ENCODE data around the gene SHOX. TPM values are rescaled to one million over a fixed set of nuclear protein-coding genes. Genes with fewer than 3 reads are reported as not detected.
"Not testable (repeated sequence)": the region's sequence is repeated elsewhere in the genome, so short reads cannot be mapped to it uniquely, and the experiment has no call there.

Gene SHOX
- total RNA-seq, 2 experiments from 2014 or later, result not detected

DNA sequence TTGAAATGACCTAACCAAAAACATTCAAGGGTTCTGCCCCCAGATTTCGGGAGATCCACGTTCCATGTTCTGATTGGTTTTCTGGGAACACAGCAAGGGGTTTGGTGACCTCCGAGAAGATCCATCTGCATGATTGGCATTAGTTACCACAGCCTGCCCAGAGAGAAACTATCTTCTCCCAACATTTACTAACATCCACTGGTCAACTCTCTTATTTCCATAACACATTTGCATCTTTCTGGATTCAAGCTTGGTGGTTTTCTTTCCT, 15.6 kb downstream of the SHOX start:
- H3K4me3 Mint-ChIP-seq, result no peak overlapping the region
- H3K9me3 Mint-ChIP-seq, result no peaks in the 10 kb centered on the region
- peaks cover 22% of the 10 kb centered on the region for H3K27me3 Mint-ChIP-seq (ENCODE audit: low read depth)
- no peak overlapping the region for H3K27ac Mint-ChIP-seq
- CTCF ChIA-PET, result no interaction called here
- intact Hi-C loops (cut with micrococcal nuclease), result no loop called here
- DNase-seq, result no peak
- H3K4me1 Mint-ChIP-seq (ENCODE audit: low read depth), result peaks cover 2% of the 10 kb centered on the region
- no peaks in the 10 kb centered on the region for H3K36me3 Mint-ChIP-seq (ENCODE audit: low read depth)

DNA sequence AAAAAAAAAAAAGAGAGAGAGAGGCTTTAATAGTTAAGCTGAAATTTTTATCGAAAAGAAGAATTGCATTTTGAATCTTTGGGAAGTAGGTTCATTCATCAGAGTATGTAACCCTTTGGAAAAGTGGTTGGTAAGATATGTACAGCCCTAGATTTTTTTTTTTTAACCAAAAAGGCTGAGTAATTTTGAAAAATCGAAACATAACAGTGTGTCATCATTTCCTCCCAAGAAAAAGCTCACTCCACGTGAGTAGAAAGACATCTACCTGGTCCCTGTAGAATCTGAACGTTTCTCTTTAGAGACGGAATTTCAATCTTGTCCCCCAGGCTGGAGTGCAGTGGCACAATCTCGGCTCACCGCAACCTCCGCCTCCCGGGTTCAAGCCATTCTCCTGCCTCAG, 16.2 kb downstream of the SHOX start:
- CTCF ChIA-PET, result no interaction called here
- no peaks in the 10 kb centered on the region for H3K36me3 Mint-ChIP-seq (ENCODE audit: low read depth)
- peaks cover 2% of the 10 kb centered on the region for H3K4me1 Mint-ChIP-seq (ENCODE audit: low read depth)
- peaks cover 22% of the 10 kb centered on the region for H3K27me3 Mint-ChIP-seq (ENCODE audit: low read depth)
- no peak overlapping the region for H3K4me3 Mint-ChIP-seq
- DNase-seq, result no peak
- H3K9me3 Mint-ChIP-seq, result no peaks in the 10 kb centered on the region
- intact Hi-C loops (cut with micrococcal nuclease), result no loop called here
- H3K27ac Mint-ChIP-seq, result no peak overlapping the region

DNA sequence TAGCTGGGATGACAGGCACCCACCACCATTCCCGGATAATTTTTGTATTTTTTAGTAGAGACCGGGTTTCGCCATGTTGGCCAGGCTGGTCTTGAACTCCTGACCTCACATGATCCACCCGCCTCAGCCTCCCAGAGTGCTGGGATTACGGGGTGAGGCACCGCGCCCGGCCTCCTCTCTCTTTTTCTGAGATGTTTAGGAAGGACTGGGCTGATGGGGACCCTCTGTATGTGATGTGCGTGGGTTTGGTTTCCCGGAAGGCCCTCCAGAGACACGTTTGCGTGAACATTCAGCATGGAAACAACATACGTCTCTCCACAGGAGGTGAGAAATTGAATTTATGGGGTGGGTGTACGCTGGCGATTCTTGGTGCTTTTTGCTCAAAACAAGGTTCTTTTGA, 18.6 kb downstream of the SHOX start:
- H3K9me3 Mint-ChIP-seq, result no peaks in the 10 kb centered on the region
- CTCF ChIA-PET, result no interaction called here
- H3K4me1 Mint-ChIP-seq (ENCODE audit: low read depth), result no peaks in the 10 kb centered on the region
- H3K4me3 Mint-ChIP-seq, result no peak overlapping the region
- DNase-seq, result no peak
- intact Hi-C loops (cut with micrococcal nuclease), result no loop called here
- no peak overlapping the region for H3K27ac Mint-ChIP-seq
- peaks cover 14% of the 10 kb centered on the region for H3K27me3 Mint-ChIP-seq (ENCODE audit: low read depth)
- no peaks in the 10 kb centered on the region for H3K36me3 Mint-ChIP-seq (ENCODE audit: low read depth)

DNA sequence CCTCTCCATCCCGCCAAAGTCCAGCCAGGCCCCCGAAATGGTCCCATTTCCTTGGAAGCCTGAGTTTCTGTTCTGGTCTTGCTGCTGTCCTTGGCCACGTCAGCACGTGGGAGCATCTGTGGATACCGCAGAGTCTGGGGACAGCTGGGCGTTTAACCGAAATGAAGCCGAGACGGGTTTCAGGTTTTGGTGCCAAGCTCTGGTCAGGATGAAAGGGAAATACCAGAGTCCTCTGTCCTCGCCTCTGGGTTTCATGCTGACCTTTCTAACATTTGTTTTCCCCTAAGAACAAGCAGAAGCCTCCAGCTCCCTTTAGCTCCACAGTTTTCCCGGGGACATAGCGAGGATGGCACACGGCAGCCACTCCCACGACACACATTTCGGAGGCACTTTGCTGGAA, 19.7 kb downstream of the SHOX start:
- DNase-seq, result no peak
- H3K36me3 Mint-ChIP-seq (ENCODE audit: low read depth), result no peaks in the 10 kb centered on the region
- no peaks in the 10 kb centered on the region for H3K9me3 Mint-ChIP-seq
- intact Hi-C loops (cut with micrococcal nuclease), result no loop called here
- peaks cover 9% of the 10 kb centered on the region for H3K27me3 Mint-ChIP-seq (ENCODE audit: low read depth)
- no peak overlapping the region for H3K4me3 Mint-ChIP-seq
- CTCF ChIA-PET, result no interaction called here
- H3K4me1 Mint-ChIP-seq (ENCODE audit: low read depth), result no peaks in the 10 kb centered on the region
- no peak overlapping the region for H3K27ac Mint-ChIP-seq

DNA sequence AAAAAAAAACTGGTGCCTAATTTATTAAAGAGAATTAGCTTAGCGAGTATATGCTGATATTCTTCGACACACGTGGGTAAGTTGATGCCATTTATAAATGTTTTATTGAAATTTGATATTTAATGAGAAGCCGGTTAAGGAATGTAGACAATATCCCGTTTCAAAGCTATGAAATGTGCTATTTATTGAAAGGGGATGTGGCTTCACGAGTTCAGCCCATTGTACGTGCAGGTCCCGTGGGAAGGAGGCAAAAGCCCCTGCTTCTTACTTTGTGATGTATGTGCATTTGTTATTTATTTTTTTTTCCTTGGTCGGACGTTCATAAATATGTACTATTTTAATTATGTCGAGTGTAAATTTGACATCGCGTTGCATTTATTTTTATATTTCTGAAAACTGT, 20.2 kb downstream of the SHOX start:
- CTCF ChIA-PET, result no interaction called here
- no peaks in the 10 kb centered on the region for H3K9me3 Mint-ChIP-seq
- no peaks in the 10 kb centered on the region for H3K36me3 Mint-ChIP-seq (ENCODE audit: low read depth)

DNA sequence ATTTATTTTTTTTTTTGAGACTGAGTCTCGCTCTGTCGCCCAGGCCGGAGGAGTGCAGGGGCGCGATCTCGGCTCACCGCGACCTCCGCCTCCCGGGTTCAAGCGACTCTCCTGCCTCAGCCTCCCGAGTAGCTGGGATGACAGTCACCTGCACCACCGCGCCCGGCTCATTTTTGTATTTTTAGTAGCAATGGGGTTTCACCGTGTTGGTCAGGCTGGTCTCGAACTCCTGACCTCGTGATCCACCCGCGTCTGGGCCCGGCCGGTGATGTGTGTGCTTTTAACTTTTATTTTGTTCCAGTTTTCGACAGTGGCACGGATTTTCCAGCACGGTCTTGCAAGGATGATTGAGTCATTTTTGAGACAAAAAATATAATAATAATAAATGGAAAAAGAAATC, 21.3 kb downstream of the SHOX start:
- H3K4me1 Mint-ChIP-seq (ENCODE audit: low read depth); H3K36me3 Mint-ChIP-seq (ENCODE audit: low read depth); intact Hi-C loops (cut with micrococcal nuclease); H3K4me3 Mint-ChIP-seq; H3K9me3 Mint-ChIP-seq; H3K27me3 Mint-ChIP-seq (ENCODE audit: low read depth); CTCF ChIA-PET; DNase-seq; H3K27ac Mint-ChIP-seq: not testable (repeated sequence)

More for the DNA sequence above, 20.2 kb downstream of the SHOX start:
- no peak overlapping the region for H3K27ac Mint-ChIP-seq
- no peak for DNase-seq
- intact Hi-C loops (cut with micrococcal nuclease), result no loop called here
- H3K27me3 Mint-ChIP-seq (ENCODE audit: low read depth), result peaks cover 9% of the 10 kb centered on the region
- no peak overlapping the region for H3K4me3 Mint-ChIP-seq
- no peaks in the 10 kb centered on the region for H3K4me1 Mint-ChIP-seq (ENCODE audit: low read depth)

DNA sequence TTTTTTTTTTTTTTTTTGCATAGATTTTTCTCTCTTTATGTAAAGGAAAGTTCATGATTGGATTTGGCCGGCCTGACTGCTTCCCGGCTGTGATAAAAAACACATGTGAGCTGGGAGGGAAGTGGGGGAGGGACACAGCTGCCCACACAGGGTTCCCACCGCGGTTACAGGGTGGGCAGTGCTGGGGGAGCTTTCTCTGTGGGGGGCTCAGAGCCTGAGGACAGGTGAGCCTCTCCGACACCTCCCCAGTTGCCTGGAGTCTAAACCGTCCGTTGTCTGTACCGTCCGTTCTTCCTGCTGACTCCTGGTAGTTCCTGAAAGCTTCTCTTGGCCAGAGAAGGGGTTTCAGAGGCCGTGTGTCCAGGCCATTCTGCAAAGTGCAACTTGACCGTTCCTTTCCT, 21.8 kb downstream of the SHOX start:
- no peak overlapping the region for H3K4me3 Mint-ChIP-seq
- intact Hi-C loops (cut with micrococcal nuclease), result no loop called here
- H3K4me1 Mint-ChIP-seq (ENCODE audit: low read depth), result no peaks in the 10 kb centered on the region
- H3K36me3 Mint-ChIP-seq (ENCODE audit: low read depth), result no peaks in the 10 kb centered on the region
- no peak for DNase-seq
- H3K27me3 Mint-ChIP-seq (ENCODE audit: low read depth), result peaks cover 4% of the 10 kb centered on the region
- H3K27ac Mint-ChIP-seq, result no peak overlapping the region
- H3K9me3 Mint-ChIP-seq, result no peaks in the 10 kb centered on the region
- CTCF ChIA-PET, result no interaction called here

DNA sequence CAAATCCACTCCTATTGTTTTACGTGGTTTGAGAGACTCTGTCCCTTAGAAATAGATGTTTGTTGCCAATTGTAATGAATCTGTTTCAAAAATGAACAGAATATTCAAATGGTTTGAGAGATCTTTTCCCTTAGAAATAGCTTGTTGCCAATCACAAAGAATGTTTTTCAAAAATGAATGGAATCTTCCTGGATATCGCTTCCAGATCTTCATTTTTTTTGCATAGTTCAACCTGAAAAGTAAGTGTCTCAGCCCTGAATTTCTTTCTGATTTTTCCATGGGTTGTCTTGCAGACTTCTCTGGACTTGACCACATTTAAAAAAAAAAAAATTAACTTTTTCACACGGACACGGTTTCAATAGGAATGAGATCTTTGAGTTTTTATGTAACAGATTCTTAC, 22.7 kb downstream of the SHOX start:
- DNase-seq, result no peak
- Mint-ChIP-seq H3K27ac (no peak overlapping the region), H3K9me3 (no peaks in the 10 kb centered on the region), H3K36me3 (ENCODE audit: low read depth) (no peaks in the 10 kb centered on the region), H3K27me3 (ENCODE audit: low read depth) (peaks cover 4% of the 10 kb centered on the region), H3K4me1 (ENCODE audit: low read depth) (no peaks in the 10 kb centered on the region), H3K4me3 (no peak overlapping the region)
- intact Hi-C loops (cut with micrococcal nuclease), result no loop called here
- CTCF ChIA-PET, result no interaction called here

DNA sequence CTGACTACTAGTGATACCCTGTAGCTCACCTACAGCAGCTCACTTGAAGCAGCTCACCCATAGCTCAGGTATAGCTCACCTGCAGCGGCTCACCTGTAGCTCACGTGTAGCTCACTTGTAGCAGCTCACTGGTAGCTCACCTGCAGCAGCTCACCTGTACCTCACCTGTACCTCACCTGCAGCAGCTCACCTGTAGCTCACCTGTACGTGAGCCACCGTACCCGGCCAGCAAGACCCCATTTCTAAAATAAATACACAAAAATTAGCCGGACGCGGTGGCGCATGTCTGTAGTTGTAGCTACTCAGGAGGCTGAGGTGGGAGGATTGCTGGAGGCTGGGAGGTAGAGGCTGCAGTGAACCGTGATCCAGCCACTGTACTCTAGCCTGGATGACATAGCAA, 30.6 kb downstream of the SHOX start:
- intact Hi-C loops (cut with micrococcal nuclease), result no loop called here
- CTCF ChIA-PET, result no interaction called here
- Mint-ChIP-seq H3K9me3 (no peaks in the 10 kb centered on the region), H3K27me3 (ENCODE audit: low read depth) (no peaks in the 10 kb centered on the region), H3K27ac (no peak overlapping the region), H3K4me3 (no peak overlapping the region), H3K4me1 (ENCODE audit: low read depth) (no peaks in the 10 kb centered on the region), H3K36me3 (ENCODE audit: low read depth) (no peaks in the 10 kb centered on the region)
- no peak for DNase-seq

DNA sequence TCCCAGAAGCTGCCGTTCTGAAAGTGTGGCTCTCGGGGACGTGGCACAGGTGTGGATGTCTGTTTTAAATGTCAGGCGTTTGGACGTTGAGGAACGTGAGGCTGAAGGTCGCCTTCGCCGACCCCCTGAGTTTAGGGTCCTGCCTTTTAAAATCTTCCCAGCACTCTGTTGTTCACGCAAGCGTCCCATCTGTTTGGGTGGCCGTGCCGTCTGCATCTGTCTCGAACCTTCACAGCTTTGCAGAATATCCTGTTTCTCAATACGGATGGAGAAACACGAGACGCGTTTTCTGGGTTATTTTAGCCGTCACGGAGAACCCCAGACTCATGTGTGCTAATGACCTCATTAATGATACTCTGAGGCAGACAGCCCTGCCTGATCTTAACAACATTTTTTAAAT, 31.5 kb downstream of the SHOX start:
- no peak overlapping the region for H3K27ac Mint-ChIP-seq
- CTCF ChIA-PET, result no interaction called here
- DNase-seq, result no peak
- intact Hi-C loops (cut with micrococcal nuclease), result no loop called here
- H3K27me3 Mint-ChIP-seq (ENCODE audit: low read depth), result no peaks in the 10 kb centered on the region
- no peak overlapping the region for H3K4me3 Mint-ChIP-seq
- no peaks in the 10 kb centered on the region for H3K9me3 Mint-ChIP-seq
- H3K36me3 Mint-ChIP-seq (ENCODE audit: low read depth), result no peaks in the 10 kb centered on the region
- no peaks in the 10 kb centered on the region for H3K4me1 Mint-ChIP-seq (ENCODE audit: low read depth)

DNA sequence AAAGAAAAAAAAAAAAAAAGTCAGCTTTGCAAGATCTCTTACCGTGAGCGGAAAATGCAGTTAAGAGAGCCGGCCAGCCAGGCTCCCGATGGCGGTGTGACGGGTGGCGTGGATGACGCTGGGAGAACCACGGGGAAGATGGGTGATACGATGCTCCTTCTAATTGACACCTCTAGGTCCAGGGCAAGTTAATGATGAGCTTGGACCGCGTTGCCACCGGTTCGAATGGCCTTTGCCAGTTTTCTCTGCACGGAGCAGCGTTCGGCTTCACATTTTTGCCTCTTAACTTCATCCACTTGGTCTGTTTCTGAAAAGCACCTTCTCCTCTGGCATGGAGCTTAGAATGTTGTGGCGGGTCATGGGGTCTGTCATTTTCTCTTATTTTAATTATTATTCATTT, 33.2 kb downstream of the SHOX start:
- Mint-ChIP-seq H3K4me1 (ENCODE audit: low read depth) (no peaks in the 10 kb centered on the region), H3K4me3 (no peak overlapping the region), H3K9me3 (no peaks in the 10 kb centered on the region), H3K27ac (no peak overlapping the region), H3K27me3 (ENCODE audit: low read depth) (no peaks in the 10 kb centered on the region), H3K36me3 (ENCODE audit: low read depth) (no peaks in the 10 kb centered on the region)
- intact Hi-C loops (cut with micrococcal nuclease), result no loop called here
- DNase-seq, result no peak
- CTCF ChIA-PET, result no interaction called here

DNA sequence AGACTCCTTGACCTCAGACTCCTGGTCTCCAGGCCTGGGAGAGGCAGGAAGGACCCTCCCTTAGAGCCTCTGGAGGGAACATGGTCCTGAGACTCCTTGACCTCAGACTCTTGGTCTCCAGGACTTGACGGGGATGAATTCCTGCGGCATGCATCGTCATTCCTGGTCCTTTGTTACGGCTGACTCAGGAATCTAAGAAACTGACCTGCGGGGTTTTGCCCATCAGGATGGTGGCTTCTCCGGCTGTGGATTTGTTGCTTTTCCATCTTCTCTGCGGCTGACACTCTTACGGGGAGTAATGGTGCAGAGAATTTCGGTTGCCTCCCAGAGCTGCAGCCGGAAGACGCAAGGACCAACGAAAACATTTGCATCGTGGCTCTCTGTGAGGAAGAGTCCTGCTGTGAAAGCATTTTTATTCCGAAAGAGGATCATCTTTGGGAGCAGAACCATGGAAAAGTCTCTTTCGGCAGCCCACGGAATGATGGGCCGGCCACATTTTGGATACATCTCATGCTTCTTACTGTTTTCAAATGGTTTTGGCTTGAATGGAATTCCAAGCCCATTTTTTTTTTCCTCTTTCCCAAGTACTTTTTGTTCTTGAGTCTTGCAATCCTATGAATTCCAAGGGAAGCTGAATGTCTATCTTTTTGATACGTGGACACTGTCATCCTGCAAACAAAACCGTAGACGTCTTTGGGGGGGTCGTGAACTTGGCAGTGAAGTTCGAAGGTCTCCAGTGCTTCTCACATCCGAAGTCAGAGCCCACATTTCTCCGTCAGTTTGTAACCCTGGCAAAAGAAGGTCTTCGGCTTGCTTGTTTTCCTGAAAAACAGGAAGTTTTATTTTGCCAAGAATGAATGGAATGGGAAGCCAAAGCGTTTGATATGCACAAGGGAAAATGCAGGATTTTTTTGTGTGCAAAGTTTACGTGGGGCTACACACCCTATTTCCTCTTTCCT, 36.5 kb downstream of the SHOX start:
- Mint-ChIP-seq H3K27me3 (ENCODE audit: low read depth) (no peaks in the 10 kb centered on the region), H3K4me3 (no peak overlapping the region), H3K36me3 (ENCODE audit: low read depth) (no peaks in the 10 kb centered on the region), H3K9me3 (no peaks in the 10 kb centered on the region), H3K27ac (no peak overlapping the region), H3K4me1 (ENCODE audit: low read depth) (no peaks in the 10 kb centered on the region)
- CTCF ChIA-PET, result no interaction called here
- intact Hi-C loops (cut with micrococcal nuclease), result no loop called here
- DNase-seq, result no peak

DNA sequence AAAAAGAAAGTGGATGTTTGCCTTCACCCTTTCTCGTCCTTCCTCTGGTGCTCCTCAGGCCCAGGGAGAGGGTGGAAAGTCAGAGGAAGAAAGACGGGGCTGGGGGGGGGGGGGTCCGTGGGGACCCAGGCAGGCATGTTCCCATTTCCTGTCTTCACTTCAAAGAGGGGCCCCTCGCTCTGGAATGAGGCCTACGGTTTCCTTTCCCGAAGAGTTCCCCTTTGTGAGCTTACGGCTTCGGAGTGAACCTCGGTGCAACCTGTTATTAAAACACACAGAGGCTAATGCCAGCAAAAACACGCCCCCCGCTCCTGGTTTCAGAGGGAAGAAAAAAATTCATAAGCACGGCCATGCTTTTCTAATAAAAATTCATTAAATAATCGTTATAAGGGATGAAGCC, 40.1 kb downstream of the SHOX start:
- Mint-ChIP-seq H3K36me3 (ENCODE audit: low read depth) (no peaks in the 10 kb centered on the region), H3K27ac (no peak overlapping the region), H3K4me3 (no peak overlapping the region), H3K4me1 (ENCODE audit: low read depth) (no peaks in the 10 kb centered on the region), H3K27me3 (ENCODE audit: low read depth) (peaks cover 4% of the 10 kb centered on the region), H3K9me3 (no peaks in the 10 kb centered on the region)
- no peak for DNase-seq
- intact Hi-C loops (cut with micrococcal nuclease), result no loop called here
- CTCF ChIA-PET, result no interaction called here
